HL-60 (cell line): ENCODE measurements around the gene ERBB4.

Source experiments
- CTCF ChIP-seq: IDR thresholded peaks from one replicate; pipeline ENCODE4 v1.5.1; 2011; ENCODE audit warnings: low read length, control low read depth, inconsistent platforms; ENCODE audit not compliant: insufficient read depth
- POLR2AphosphoS5 ChIP-seq: IDR thresholded peaks from 2 replicates; pipeline ENCODE4 v1.6.1; 2012; ENCODE audit warnings: low read depth
- REST ChIP-seq: IDR thresholded peaks from 2 replicates; pipeline ENCODE4 v1.6.1; 2012; ENCODE audit warnings: low read depth; ENCODE audit not compliant: insufficient replicate concordance
- SPI1 ChIP-seq: IDR thresholded peaks from 2 replicates; pipeline ENCODE4 v1.6.1; 2012; ENCODE audit warnings: low read depth, mild to moderate bottlenecking, borderline replicate concordance

- TF ChIP-seq CTCF (no peak), POLR2AphosphoS5 (no peak), REST (no peak), SPI1 (no peak)
Observed at GRCh38 chr2:211368467-211368866, 1170.1 kb downstream of the ERBB4 start.
